Loucy (cell line): ENCODE measurements around the gene FOXP4.

ENCODE experiments used
- CTCF ChIP-seq: fragments of 200-600 bp; sonication (generic); conservative IDR thresholded peaks from 2 replicates; pipeline ENCODE4 v1.5.1; 2014; ENCODE audit warnings: mild to moderate bottlenecking, antibody characterized with exemption, low read length
- EZH2phosphoT487 ChIP-seq: fragments of 200-600 bp; IDR thresholded peaks from 2 replicates; pipeline ENCODE4 v1.6.1; 2018; ENCODE audit warnings: antibody characterized with exemption, mild to moderate bottlenecking, moderate library complexity, borderline replicate concordance

DNA sequence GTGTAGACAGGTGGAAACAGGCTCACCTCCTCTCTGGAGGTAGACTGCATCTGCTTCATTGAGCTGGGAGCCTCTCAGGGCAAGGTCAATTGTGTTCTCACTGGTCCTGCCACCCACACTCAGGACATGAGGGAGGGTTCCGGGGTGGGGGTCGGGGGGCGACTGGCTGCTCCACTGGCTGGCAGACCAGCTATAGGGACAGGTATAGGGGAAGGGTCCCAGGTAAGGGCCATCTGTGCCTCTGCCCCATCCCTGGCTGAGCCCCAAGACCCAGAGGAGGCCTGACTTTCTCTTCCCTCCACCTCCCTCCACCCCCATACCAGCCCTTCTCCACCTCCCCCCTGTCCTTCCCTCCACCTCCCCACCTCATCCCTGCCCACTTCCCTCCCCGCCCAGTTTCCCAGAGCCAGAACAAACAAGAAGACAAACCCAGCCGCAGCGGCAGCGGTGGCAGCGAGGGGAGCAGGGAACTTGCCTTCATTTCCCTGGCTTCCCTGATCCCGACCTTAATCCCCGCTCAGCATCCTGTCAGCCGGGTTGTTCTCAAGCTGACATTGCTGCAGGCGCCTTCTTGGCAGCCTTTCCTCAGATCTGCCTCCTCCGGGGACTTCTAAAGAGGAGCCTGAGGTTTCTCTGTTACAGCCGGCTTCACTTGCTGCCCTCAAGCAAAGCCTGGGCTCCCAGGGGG, 18.3 kb upstream of the FOXP4 start:
- TF ChIP-seq CTCF (no peak), EZH2phosphoT487 (no peak)
